Suprapubic skin (tissue), 4 donors: ENCODE results near the gene OFD1. TPM values are rescaled to one million over a fixed set of nuclear protein-coding genes. Genes with fewer than 3 reads are reported as not detected.

Experiments used
- DNase-seq, 2 donors: peaks; one replicate each; pipeline ENCODE4 v3.0.0-alpha.2; 2019; ENCODE audit warnings: low spot score in 2 of 2
- H3K27ac ChIP-seq: fragments of 200-600 bp; sonication (generic); one replicate; pipeline ENCODE4 v1.5.1; 2019
- H3K27me3 ChIP-seq: fragments of 200-600 bp; sonication (generic); one replicate; pipeline ENCODE4 v1.5.1; 2019
- H3K36me3 ChIP-seq: fragments of 200-600 bp; sonication (generic); one replicate; pipeline ENCODE4 v1.5.1; 2019
- H3K4me1 ChIP-seq: fragments of 200-600 bp; sonication (generic); one replicate; pipeline ENCODE4 v1.5.1; 2019
- H3K4me3 ChIP-seq: fragments of 200-600 bp; sonication (generic); one replicate; pipeline ENCODE4 v1.5.1; 2019; ENCODE audit warnings: mild to moderate bottlenecking
- H3K9me3 ChIP-seq: fragments of 200-600 bp; sonication (generic); one replicate; pipeline ENCODE4 v1.5.1; 2019
- CTCF ChIP-seq, 2 donors: fragments of 200-600 bp in 1 of 2; fragments of 450-650 bp in 1 of 2; sonication (generic) in 1 of 2; IDR thresholded peaks; one replicate each; pipeline ENCODE4 v1.5.1; 2016 to 2019; ENCODE audit warnings: antibody characterized with exemption in 2 of 2, mild to moderate bottlenecking in 1 of 2, moderate library complexity in 1 of 2
- EP300 ChIP-seq: sonication (generic); formaldehyde crosslinking; IDR thresholded peaks from one replicate; pipeline ENCODE4 v1.6.1; 2017; ENCODE audit warnings: antibody characterized with exemption
- POLR2A ChIP-seq, 2 donors: fragments of 450-650 bp; IDR thresholded peaks; one replicate each; pipeline ENCODE4 v1.6.1; 2017; ENCODE audit warnings: antibody characterized with exemption in 2 of 2, mild to moderate bottlenecking in 2 of 2, moderate library complexity in 2 of 2
- POLR2AphosphoS5 ChIP-seq, 3 donors: sonication (generic); formaldehyde crosslinking; IDR thresholded peaks; one replicate each; pipeline ENCODE4 v1.6.1; 2017; ENCODE audit warnings: antibody characterized with exemption in 3 of 3
- WGBS: methylation state at CpG from one replicate; pipeline ENCODE4 v1.1.5; 2018; 5-methylcytosine and 5-hydroxymethylcytosine counted together
- total RNA-seq, 4 donors: library from RNA; depleted of rRNA; stranded (reverse); fragments of >200 nt; gene quantifications; one replicate each; pipeline ENCODE4 v1.1.0, GENCODE V29; 2016

The OFD1 gene
- total RNA-seq, 4 donors from 2014 or later, result 19.1 to 68.4 (median 32.5) TPM

- TF ChIP-seq POLR2AphosphoS5 (IDR thresholded peaks at IDR 0.05) (no peak), EP300 (no peak), POLR2A (IDR thresholded peaks at IDR 0.05) (no peak), CTCF (IDR thresholded peaks at IDR 0.05) (no peak)
- Histone ChIP-seq H3K4me1 (peaks cover 43% of the 10 kb centered on the region), H3K27ac (peak overlapping the region; percentile 69), H3K4me3 (no peak overlapping the region), H3K27me3 (no peaks in the 10 kb centered on the region), H3K9me3 (no peaks in the 10 kb centered on the region), H3K36me3 (no peaks in the 10 kb centered on the region)
- DNase-seq, result no peak
- WGBS, result 65% methylated on average over 2 of the region's 2 CpGs
These were observed 40.2 kb upstream of the OFD1 start for GRCh38 chrX:13694359-13694758.

- 62% methylated on average over 8 of the region's 8 CpGs for WGBS
- no peaks in the 10 kb centered on the region for H3K9me3 ChIP-seq
- no peak overlapping the region for H3K27ac ChIP-seq
- TF ChIP-seq POLR2AphosphoS5 (IDR thresholded peaks at IDR 0.05), result no peak
- no peak for TF ChIP-seq EP300
- TF ChIP-seq POLR2A (IDR thresholded peaks at IDR 0.05), result no peak
- no peak for TF ChIP-seq CTCF (IDR thresholded peaks at IDR 0.05)
- DNase-seq, result no peak
- H3K4me3 ChIP-seq, result no peak overlapping the region
- no peaks in the 10 kb centered on the region for H3K36me3 ChIP-seq
- H3K4me1 ChIP-seq, result peaks cover 49% of the 10 kb centered on the region
- H3K27me3 ChIP-seq, result no peaks in the 10 kb centered on the region
These were observed 39.6 kb upstream of the OFD1 start for GRCh38 chrX:13694983-13695382.

- Histone ChIP-seq H3K9me3 (no peaks in the 10 kb centered on the region), H3K27ac (no peak overlapping the region), H3K4me3 (no peak overlapping the region), H3K4me1 (peaks cover 56% of the 10 kb centered on the region), H3K36me3 (no peaks in the 10 kb centered on the region), H3K27me3 (no peaks in the 10 kb centered on the region)
- DNase-seq, result no peak
- WGBS, result 82% methylated on average over 4 of the region's 4 CpGs
- no peak for TF ChIP-seq CTCF (IDR thresholded peaks at IDR 0.05)
- no peak for TF ChIP-seq EP300
- no peak for TF ChIP-seq POLR2AphosphoS5 (IDR thresholded peaks at IDR 0.05)
- no peak for TF ChIP-seq POLR2A (IDR thresholded peaks at IDR 0.05)
These were observed 38.9 kb upstream of the OFD1 start for GRCh38 chrX:13695601-13696115.

GRCh38 chrX:13697455-13697854 lies 37.1 kb upstream of the OFD1 start:
- H3K27ac ChIP-seq, result no peak overlapping the region
- H3K4me3 ChIP-seq, result no peak overlapping the region
- no peaks in the 10 kb centered on the region for H3K27me3 ChIP-seq
- 93% methylated on average over 2 of the region's 2 CpGs for WGBS
- no peak for DNase-seq
- H3K36me3 ChIP-seq, result no peaks in the 10 kb centered on the region
- TF ChIP-seq POLR2AphosphoS5 (IDR thresholded peaks at IDR 0.05), result no peak
- no peak for TF ChIP-seq EP300
- no peak for TF ChIP-seq POLR2A (IDR thresholded peaks at IDR 0.05)
- TF ChIP-seq CTCF (IDR thresholded peaks at IDR 0.05), result no peak
- H3K9me3 ChIP-seq, result no peaks in the 10 kb centered on the region
- H3K4me1 ChIP-seq, result peaks cover 49% of the 10 kb centered on the region

GRCh38 chrX:13697976-13698375 lies 36.6 kb upstream of the OFD1 start:
- DNase-seq, result no peak
- Histone ChIP-seq H3K9me3 (no peaks in the 10 kb centered on the region), H3K36me3 (no peaks in the 10 kb centered on the region), H3K4me1 (peaks cover 48% of the 10 kb centered on the region), H3K4me3 (no peak overlapping the region), H3K27ac (no peak overlapping the region), H3K27me3 (no peaks in the 10 kb centered on the region)
- TF ChIP-seq EP300, result no peak
- WGBS, result 96% methylated on average over 1 of the region's 1 CpG

GRCh38 chrX:13698432-13698831 lies 36.1 kb upstream of the OFD1 start:
- H3K4me1 ChIP-seq, result peaks cover 48% of the 10 kb centered on the region
- DNase-seq, result no peak
- no peak overlapping the region for H3K27ac ChIP-seq
- no peak overlapping the region for H3K4me3 ChIP-seq
- no peaks in the 10 kb centered on the region for H3K36me3 ChIP-seq
- no peak for TF ChIP-seq CTCF (IDR thresholded peaks at IDR 0.05)
- no peak for TF ChIP-seq EP300
- no peak for TF ChIP-seq POLR2AphosphoS5 (IDR thresholded peaks at IDR 0.05)
- 56% methylated on average over 1 of the region's 1 CpG for WGBS
- H3K9me3 ChIP-seq, result no peaks in the 10 kb centered on the region
- no peaks in the 10 kb centered on the region for H3K27me3 ChIP-seq
